Caco-2 (cell line): Measurements from ENCODE around the gene TLK1. TPM values are rescaled to one million over a fixed set of nuclear protein-coding genes. Genes with fewer than 3 reads are reported as not detected.

Source experiments
- BruUV-seq: library from RNA; stranded (reverse); fragments of 400-500 nt; replicated peaks from 2 replicates; lab custom pipeline; 2021; lab: Mats Ljungman, UMichigan
- CTCF ChIA-PET: fragments of 300-600 bp; sonication (Branson Sonifier 250); formaldehyde crosslinking; loops from one replicate; lab custom pipeline; 2022; ENCODE audit warnings: antibody characterized with exemption; lab: Charles Lee
- POLR2A ChIA-PET: fragments of 300-600 bp; sonication (Branson Sonifier 250); formaldehyde crosslinking; loops from one replicate; lab custom pipeline; 2022; ENCODE audit warnings: antibody characterized with exemption; lab: Charles Lee
- DNase-seq, 2 experiments: peaks; one replicate each; pipeline versions ENCODE4 v3.0.0 to v3.0.0-alpha.2; 2020 to 2022
- H3K27me3 ChIP-seq: replicated peaks from 2 replicates; pipeline ENCODE4 v1.6.0; 2011; ENCODE audit warnings: low read length; ENCODE audit not compliant: control insufficient read depth, insufficient read depth
- H3K36me3 ChIP-seq: 2 replicates; pipeline ENCODE4 v1.5.1; 2011; ENCODE audit warnings: low read length; ENCODE audit not compliant: control insufficient read depth, insufficient read depth
- H3K4me1 ChIP-seq: fragments of 250-450 bp; sonication (Bioruptor Pico); 2 replicates; pipeline ENCODE4 v1.5.1; 2020; ENCODE audit warnings: mild to moderate bottlenecking
- H3K4me3 ChIP-seq: 2 replicates; pipeline ENCODE4 v1.5.1; 2011; ENCODE audit warnings: low read depth, mild to moderate bottlenecking, control low read depth, low read length
- H3K9me3 ChIP-seq: fragments of 250-450 bp; sonication (Bioruptor Pico); 2 replicates; pipeline ENCODE4 v1.5.1; 2020; ENCODE audit warnings: mild to moderate bottlenecking, moderate library complexity
- H3K27ac Mint-ChIP-seq: one replicate; pipeline ENCODE4 v1.8.0; 2022; ENCODE audit warnings: mixed read lengths; ENCODE audit not compliant: unreplicated experiment
- H3K27me3 Mint-ChIP-seq: one replicate; pipeline ENCODE4 v1.8.0; 2022; ENCODE audit warnings: mixed read lengths; ENCODE audit not compliant: insufficient read depth, unreplicated experiment
- H3K36me3 Mint-ChIP-seq: one replicate; pipeline ENCODE4 v1.8.0; 2022; ENCODE audit warnings: mild to moderate bottlenecking, mixed read lengths; ENCODE audit not compliant: insufficient read depth, unreplicated experiment
- H3K4me1 Mint-ChIP-seq: one replicate; pipeline ENCODE4 v1.8.0; 2022; ENCODE audit warnings: low read depth, mixed read lengths; ENCODE audit not compliant: unreplicated experiment
- H3K4me3 Mint-ChIP-seq: one replicate; pipeline ENCODE4 v1.8.0; 2022; ENCODE audit warnings: mild to moderate bottlenecking, moderate library complexity, mixed read lengths; ENCODE audit not compliant: unreplicated experiment
- H3K9me3 Mint-ChIP-seq: one replicate; pipeline ENCODE4 v1.8.0; 2022; ENCODE audit warnings: mixed read lengths; ENCODE audit not compliant: unreplicated experiment
- CTCF ChIP-seq, 2 experiments: fragments of 200-600 bp in 1 of 2; IDR thresholded peaks; 1 replicate in 1 of 2; 2 replicates in 1 of 2; pipeline versions ENCODE4 v1.5.1 to v1.8.0; 2011 to 2022; ENCODE audit warnings: antibody characterized with exemption in 1 of 2, control low read depth in 1 of 2, inconsistent platforms in 1 of 2, low read depth in 1 of 2, low read length in 1 of 2, mild to moderate bottlenecking in 1 of 2, moderate library complexity in 1 of 2; ENCODE audit not compliant: insufficient read depth in 1 of 2, severe bottlenecking in 1 of 2, unreplicated experiment in 1 of 2
- intact Hi-C: fragments of 100-400 bp; cut with micrococcal nuclease; formaldehyde crosslinking; loops from one replicate; pipeline ENCODE4 v1.10.0; 2022; ENCODE audit not compliant: unreplicated experiment
- total RNA-seq: library from RNA; stranded (reverse); gene quantifications from 2 replicates; pipeline ENCODE4 v1.2.3, GENCODE V29; 2022

TLK1 gene
- total RNA-seq, 1 experiment from 2014 or later = 85.1 TPM

DNA sequence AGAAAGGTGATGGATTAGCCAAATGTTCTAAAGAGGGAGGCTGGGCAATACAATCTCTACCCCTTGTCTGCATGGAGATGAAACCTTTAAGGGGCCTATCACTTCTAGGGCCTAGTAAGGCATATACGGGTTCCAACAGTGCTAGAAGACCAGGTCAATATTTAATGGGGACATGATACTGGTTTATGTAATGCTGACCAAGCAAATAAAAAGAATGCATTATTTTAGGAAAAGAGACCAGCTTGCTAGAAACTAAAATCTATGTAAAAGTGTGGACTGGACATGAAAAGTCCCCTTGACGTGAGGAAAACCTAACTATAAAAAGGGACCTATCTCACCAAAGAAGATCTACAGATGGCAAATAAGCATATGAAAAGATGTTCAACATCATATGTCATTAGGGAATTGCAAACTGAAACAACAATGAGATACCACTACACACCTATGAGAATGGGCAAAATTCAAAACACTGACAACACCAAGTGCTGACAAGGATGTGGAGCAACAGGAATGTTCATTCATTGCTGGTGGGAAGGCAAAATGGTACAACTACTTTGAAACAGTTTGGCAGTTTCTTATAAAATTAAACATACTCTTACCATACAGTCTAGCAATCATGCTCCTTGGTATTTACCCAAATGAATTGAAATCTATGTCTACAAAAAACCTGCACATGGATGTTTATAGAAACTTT lies 45.9 kb upstream of the TLK1 start:
- no peak for TF ChIP-seq CTCF (IDR thresholded peaks at IDR 0.05; ENCODE audit: insufficient read depth in 1 of 2, low read depth in 1 of 2, low read length in 1 of 2, severe bottlenecking in 1 of 2, unreplicated experiment in 1 of 2)
- DNase-seq = no peak
- CTCF ChIA-PET = no interaction called here
- no peaks in the 10 kb centered on the region for H3K9me3 ChIP-seq
- Mint-ChIP-seq H3K36me3 (no peaks in the 10 kb centered on the region), H3K9me3 (no peaks in the 10 kb centered on the region), H3K27ac (no peak overlapping the region), H3K27me3 (no peaks in the 10 kb centered on the region), H3K4me3 (no peak overlapping the region), H3K4me1 (no peaks in the 10 kb centered on the region)
- no peaks in the 10 kb centered on the region for H3K4me1 ChIP-seq
- H3K27me3 ChIP-seq = no peaks in the 10 kb centered on the region
- H3K4me3 ChIP-seq = no peak overlapping the region
- no peaks in the 10 kb centered on the region for H3K36me3 ChIP-seq
- intact Hi-C loops = no loop called here
- POLR2A ChIA-PET = no interaction called here
- BruUV-seq = no TSS peak

- no peaks in the 10 kb centered on the region for H3K9me3 ChIP-seq
- H3K27ac Mint-ChIP-seq = no peak overlapping the region
- no peaks in the 10 kb centered on the region for H3K27me3 ChIP-seq
- H3K27me3 Mint-ChIP-seq = no peaks in the 10 kb centered on the region
- H3K36me3 Mint-ChIP-seq = no peaks in the 10 kb centered on the region
- BruUV-seq = no TSS peak
- H3K4me3 ChIP-seq = no peak overlapping the region
- TF ChIP-seq CTCF (IDR thresholded peaks at IDR 0.05; ENCODE audit: insufficient read depth in 1 of 2, low read depth in 1 of 2, low read length in 1 of 2, severe bottlenecking in 1 of 2, unreplicated experiment in 1 of 2) = no peak
- H3K9me3 Mint-ChIP-seq = no peaks in the 10 kb centered on the region
- no peaks in the 10 kb centered on the region for H3K4me1 ChIP-seq
- ChIA-PET POLR2A (no interaction called here), CTCF (interaction anchor here (0.5 kb wide), 1 partner anchor 130 kb away, joined by 6 read pairs; no protein-coding TSS in a partner anchor)
- no peaks in the 10 kb centered on the region for H3K36me3 ChIP-seq
- no peak overlapping the region for H3K4me3 Mint-ChIP-seq
- intact Hi-C loops = no loop called here
- no peaks in the 10 kb centered on the region for H3K4me1 Mint-ChIP-seq
- DNase-seq = no peak
These were observed 44.9 kb upstream of the TLK1 start for GRCh38 chr2:171205551-171205950.

GRCh38 chr2:171201767-171202166 lies 41.1 kb upstream of the TLK1 start:
- intact Hi-C loops = no loop called here
- Histone ChIP-seq H3K9me3 (no peaks in the 10 kb centered on the region), H3K36me3 (no peaks in the 10 kb centered on the region), H3K4me3 (no peak overlapping the region), H3K27me3 (no peaks in the 10 kb centered on the region), H3K4me1 (no peaks in the 10 kb centered on the region)
- ChIA-PET POLR2A (no interaction called here), CTCF (no interaction called here)
- H3K9me3 Mint-ChIP-seq = no peaks in the 10 kb centered on the region
- H3K27ac Mint-ChIP-seq = no peak overlapping the region
- no peaks in the 10 kb centered on the region for H3K36me3 Mint-ChIP-seq
- no peaks in the 10 kb centered on the region for H3K4me1 Mint-ChIP-seq
- no peak for DNase-seq
- BruUV-seq = no TSS peak
- H3K27me3 Mint-ChIP-seq = no peaks in the 10 kb centered on the region
- no peak for TF ChIP-seq CTCF (IDR thresholded peaks at IDR 0.05; ENCODE audit: insufficient read depth in 1 of 2, low read depth in 1 of 2, low read length in 1 of 2, severe bottlenecking in 1 of 2, unreplicated experiment in 1 of 2)
- H3K4me3 Mint-ChIP-seq = no peak overlapping the region
